Measurements from ENCODE around the gene LILRB2.

Gene LILRB2

GRCh38 chr19:54319892-54320670 is 39.2 kb upstream of the LILRB2 start:
- 92% methylated on average over 10 of the region's 14 CpGs for WGBS
- H3K14ac ChIP-seq (ENCODE audit: low read length in 2 of 2) = no peak overlapping the region
- peaks cover 0 to 27% of the 10 kb centered on the region in 2 experiments for H3K27me3 ChIP-seq (ENCODE audit: control insufficient read depth in 1 of 2, insufficient read depth in 1 of 2, low read length in 2 of 2)
- H2AFZ ChIP-seq (ENCODE audit: low read depth, low read length) = no peak overlapping the region
- H3K79me1 ChIP-seq (replicated peaks; ENCODE audit: low read length, poor library complexity, severe bottlenecking) = no peaks in the 10 kb centered on the region
- no peak for DNase-seq
- no peaks in the 10 kb centered on the region for H3K36me3 ChIP-seq (ENCODE audit: control insufficient read depth in 1 of 2, insufficient read depth in 2 of 2, low read depth in 1 of 2, low read length in 2 of 2)
- H3K4me1 ChIP-seq (ENCODE audit: control insufficient read depth, insufficient read depth, low read depth, low read length) = no peaks in the 10 kb centered on the region
- H3K23ac ChIP-seq (ENCODE audit: low read length in 2 of 2) = no peak overlapping the region
- H2BK12ac ChIP-seq (ENCODE audit: low read length in 2 of 2) = no peak overlapping the region
- no peak overlapping the region for H3K18ac ChIP-seq (ENCODE audit: low read depth in 1 of 2, low read length in 2 of 2)
- peaks cover 2% of the 10 kb centered on the region for H3K9me3 ChIP-seq (ENCODE audit: control insufficient read depth, low read length)
- no peak overlapping the region for H3K4ac ChIP-seq (ENCODE audit: low read depth in 1 of 2, low read length in 2 of 2)
- no peak overlapping the region for H2BK15ac ChIP-seq (ENCODE audit: low read depth, poor library complexity, severe bottlenecking)
- H2AK5ac ChIP-seq (ENCODE audit: low read length, severe bottlenecking) = no peak overlapping the region
- H4K8ac ChIP-seq (ENCODE audit: low read length) = no peak overlapping the region
- H3K9ac ChIP-seq (ENCODE audit: low read length) = no peak overlapping the region
- H2BK5ac ChIP-seq (ENCODE audit: low read depth, low read length, poor library complexity, severe bottlenecking) = no peak overlapping the region
- H2BK120ac ChIP-seq (ENCODE audit: low read depth, low read length) = no peak overlapping the region
- no peak overlapping the region for H3K4me2 ChIP-seq (ENCODE audit: low read length, poor library complexity, severe bottlenecking)
- H3K27ac ChIP-seq (ENCODE audit: low read length, poor library complexity, severe bottlenecking) = no peak overlapping the region
- H4K91ac ChIP-seq (ENCODE audit: low read length) = no peak overlapping the region
- H3K4me3 ChIP-seq (ENCODE audit: insufficient read depth in 1 of 2, low read depth in 1 of 2, low read length in 2 of 2) = no peak overlapping the region

- Histone ChIP-seq H2AFZ (ENCODE audit: low read depth, low read length) (no peak overlapping the region), H2BK120ac (ENCODE audit: low read depth, low read length) (no peak overlapping the region)
- WGBS = 82% methylated on average over 7 of the region's 7 CpGs
These were observed 38.1 kb upstream of the LILRB2 start for GRCh38 chr19:54319049-54319448.

GRCh38 chr19:54317965-54318240 is 37.0 kb upstream of the LILRB2 start:
- WGBS = 86% methylated on average over 9 of the region's 9 CpGs
- no peaks in the 10 kb centered on the region for H3K79me1 ChIP-seq (replicated peaks; ENCODE audit: low read length, poor library complexity, severe bottlenecking)
- peaks cover 2% of the 10 kb centered on the region for H3K9me3 ChIP-seq (ENCODE audit: control insufficient read depth, low read length)

More at GRCh38 chr19:54319049-54319448, 38.1 kb upstream of the LILRB2 start:
- H3K27me3 ChIP-seq (ENCODE audit: control insufficient read depth in 1 of 2, insufficient read depth in 1 of 2, low read length in 2 of 2) = peaks cover 0 to 26% of the 10 kb centered on the region in 2 experiments
- H3K36me3 ChIP-seq (ENCODE audit: control insufficient read depth in 1 of 2, insufficient read depth in 2 of 2, low read depth in 1 of 2, low read length in 2 of 2) = no peaks in the 10 kb centered on the region
- no peak overlapping the region for H3K18ac ChIP-seq (ENCODE audit: low read depth in 1 of 2, low read length in 2 of 2)
- no peak overlapping the region for H2BK5ac ChIP-seq (ENCODE audit: low read depth, low read length, poor library complexity, severe bottlenecking)
- H3K9ac ChIP-seq (ENCODE audit: low read length) = no peak overlapping the region
- H4K8ac ChIP-seq (ENCODE audit: low read length) = no peak overlapping the region
- H3K4me2 ChIP-seq (ENCODE audit: low read length, poor library complexity, severe bottlenecking) = no peak overlapping the region
- no peak overlapping the region for H2BK15ac ChIP-seq (ENCODE audit: low read depth, poor library complexity, severe bottlenecking)
- DNase-seq = no peak
- no peaks in the 10 kb centered on the region for H3K4me1 ChIP-seq (ENCODE audit: control insufficient read depth, insufficient read depth, low read depth, low read length)
- no peak overlapping the region for H3K14ac ChIP-seq (ENCODE audit: low read length in 2 of 2)
- H2AK5ac ChIP-seq (ENCODE audit: low read length, severe bottlenecking) = no peak overlapping the region
- peaks cover 2% of the 10 kb centered on the region for H3K9me3 ChIP-seq (ENCODE audit: control insufficient read depth, low read length)
- no peaks in the 10 kb centered on the region for H3K79me1 ChIP-seq (replicated peaks; ENCODE audit: low read length, poor library complexity, severe bottlenecking)
- no peak overlapping the region for H4K91ac ChIP-seq (ENCODE audit: low read length)
- no peak overlapping the region for H3K27ac ChIP-seq (ENCODE audit: low read length, poor library complexity, severe bottlenecking)
- H2BK12ac ChIP-seq (ENCODE audit: low read length in 2 of 2) = no peak overlapping the region
- no peak overlapping the region for H3K23ac ChIP-seq (ENCODE audit: low read length in 2 of 2)
- H3K4me3 ChIP-seq (ENCODE audit: insufficient read depth in 1 of 2, low read depth in 1 of 2, low read length in 2 of 2) = no peak overlapping the region
- no peak overlapping the region for H3K4ac ChIP-seq (ENCODE audit: low read depth in 1 of 2, low read length in 2 of 2)

GRCh38 chr19:54317108-54317964 is 36.4 kb upstream of the LILRB2 start:
- Histone ChIP-seq H3K14ac (ENCODE audit: low read length in 2 of 2) (no peak overlapping the region), H3K9ac (ENCODE audit: low read length) (no peak overlapping the region), H2AK5ac (ENCODE audit: low read length, severe bottlenecking) (no peak overlapping the region), H2BK12ac (ENCODE audit: low read length in 2 of 2) (no peak overlapping the region), H4K8ac (ENCODE audit: low read length) (no peak overlapping the region), H3K18ac (ENCODE audit: low read depth in 1 of 2, low read length in 2 of 2) (no peak overlapping the region), H2BK120ac (ENCODE audit: low read depth, low read length) (no peak overlapping the region), H2BK15ac (ENCODE audit: low read depth, poor library complexity, severe bottlenecking) (no peak overlapping the region), H4K91ac (ENCODE audit: low read length) (no peak overlapping the region), H3K4ac (ENCODE audit: low read depth in 1 of 2, low read length in 2 of 2) (no peak overlapping the region), H2BK5ac (ENCODE audit: low read depth, low read length, poor library complexity, severe bottlenecking) (no peak overlapping the region), H3K23ac (ENCODE audit: low read length in 2 of 2) (no peak overlapping the region), H3K27me3 (ENCODE audit: control insufficient read depth in 1 of 2, insufficient read depth in 1 of 2, low read length in 2 of 2) (peaks cover 0 to 31% of the 10 kb centered on the region in 2 experiments), H3K9me3 (ENCODE audit: control insufficient read depth, low read length) (peaks cover 2% of the 10 kb centered on the region), H3K27ac (ENCODE audit: low read length, poor library complexity, severe bottlenecking) (no peak overlapping the region), H3K79me1 (replicated peaks; ENCODE audit: low read length, poor library complexity, severe bottlenecking) (no peaks in the 10 kb centered on the region), H3K4me3 (ENCODE audit: insufficient read depth in 1 of 2, low read depth in 1 of 2, low read length in 2 of 2) (no peak overlapping the region), H3K36me3 (ENCODE audit: control insufficient read depth in 1 of 2, insufficient read depth in 2 of 2, low read depth in 1 of 2, low read length in 2 of 2) (no peaks in the 10 kb centered on the region), H2AFZ (ENCODE audit: low read depth, low read length) (no peak overlapping the region), H3K4me1 (ENCODE audit: control insufficient read depth, insufficient read depth, low read depth, low read length) (no peaks in the 10 kb centered on the region), H3K4me2 (ENCODE audit: low read length, poor library complexity, severe bottlenecking) (no peak overlapping the region)
- 73% methylated on average over 25 of the region's 29 CpGs for WGBS
- no peak for DNase-seq

More at GRCh38 chr19:54317965-54318240, 37.0 kb upstream of the LILRB2 start:
- H3K18ac ChIP-seq (ENCODE audit: low read depth in 1 of 2, low read length in 2 of 2) = no peak overlapping the region
- H2BK15ac ChIP-seq (ENCODE audit: low read depth, poor library complexity, severe bottlenecking) = no peak overlapping the region
- H3K14ac ChIP-seq (ENCODE audit: low read length in 2 of 2) = no peak overlapping the region
- no peak overlapping the region for H3K4me2 ChIP-seq (ENCODE audit: low read length, poor library complexity, severe bottlenecking)
- H3K4me3 ChIP-seq (ENCODE audit: insufficient read depth in 1 of 2, low read depth in 1 of 2, low read length in 2 of 2) = no peak overlapping the region
- H4K91ac ChIP-seq (ENCODE audit: low read length) = no peak overlapping the region
- H3K36me3 ChIP-seq (ENCODE audit: control insufficient read depth in 1 of 2, insufficient read depth in 2 of 2, low read depth in 1 of 2, low read length in 2 of 2) = no peaks in the 10 kb centered on the region
- no peak overlapping the region for H3K4ac ChIP-seq (ENCODE audit: low read depth in 1 of 2, low read length in 2 of 2)
- H4K8ac ChIP-seq (ENCODE audit: low read length) = no peak overlapping the region
- H3K27ac ChIP-seq (ENCODE audit: low read length, poor library complexity, severe bottlenecking) = no peak overlapping the region
- H3K27me3 ChIP-seq (ENCODE audit: control insufficient read depth in 1 of 2, insufficient read depth in 1 of 2, low read length in 2 of 2) = peaks cover 0 to 29% of the 10 kb centered on the region in 2 experiments
- H2BK12ac ChIP-seq (ENCODE audit: low read length in 2 of 2) = no peak overlapping the region
- no peak overlapping the region for H2AK5ac ChIP-seq (ENCODE audit: low read length, severe bottlenecking)
- H3K23ac ChIP-seq (ENCODE audit: low read length in 2 of 2) = no peak overlapping the region
- no peak overlapping the region for H2BK120ac ChIP-seq (ENCODE audit: low read depth, low read length)
- no peaks in the 10 kb centered on the region for H3K4me1 ChIP-seq (ENCODE audit: control insufficient read depth, insufficient read depth, low read depth, low read length)
- no peak overlapping the region for H2AFZ ChIP-seq (ENCODE audit: low read depth, low read length)
- H2BK5ac ChIP-seq (ENCODE audit: low read depth, low read length, poor library complexity, severe bottlenecking) = no peak overlapping the region
- no peak for DNase-seq
- H3K9ac ChIP-seq (ENCODE audit: low read length) = no peak overlapping the region

All from mesenchymal stem cell (in vitro differentiated cells and primary cell).